Chondrocyte (in vitro differentiated cells): ENCODE measurements around the gene CCDC127. TPM values are rescaled to one million over a fixed set of nuclear protein-coding genes. Genes with fewer than 3 reads are reported as not detected.
"Not testable (repeated sequence)": the region's sequence is repeated elsewhere in the genome, so short reads cannot be mapped to it uniquely, and the experiment has no call there.

ENCODE experiments used
- DNase-seq: peaks from one replicate; pipeline ENCODE4 v3.0.0; 2021; ENCODE audit warnings: mixed read lengths, low spot score
- H3K27ac Mint-ChIP-seq: one replicate; pipeline ENCODE4 v1.8.0; 2021; ENCODE audit warnings: mild to moderate bottlenecking, moderate library complexity, mixed read lengths; ENCODE audit not compliant: unreplicated experiment
- H3K27me3 Mint-ChIP-seq: 2 replicates; pipeline ENCODE4 v1.8.0; 2021; ENCODE audit warnings: low read depth, mixed read lengths
- H3K36me3 Mint-ChIP-seq: 2 replicates; pipeline ENCODE4 v1.8.0; 2021; ENCODE audit warnings: low read depth, mixed read lengths
- H3K4me1 Mint-ChIP-seq: 2 replicates; pipeline ENCODE4 v1.8.0; 2021; ENCODE audit warnings: low read depth, mild to moderate bottlenecking, mixed read lengths
- H3K4me3 Mint-ChIP-seq: one replicate; pipeline ENCODE4 v1.8.0; 2021; ENCODE audit warnings: mild to moderate bottlenecking, moderate library complexity, mixed read lengths; ENCODE audit not compliant: unreplicated experiment
- H3K9me3 Mint-ChIP-seq: 2 replicates; pipeline ENCODE4 v1.8.0; 2021; ENCODE audit warnings: low read depth, mixed read lengths
- CTCF ChIP-seq: fragments of 200-600 bp; sonication (generic); IDR thresholded peaks from 2 replicates; pipeline ENCODE4 v1.5.0; 2021; ENCODE audit warnings: antibody characterized with exemption, mild to moderate bottlenecking, moderate library complexity
- total RNA-seq: library from RNA; stranded (reverse); gene quantifications from 3 replicates; pipeline ENCODE4 v1.2.1, GENCODE V29; 2021

The CCDC127 gene
- total RNA-seq, 1 donor from 2014 or later = 8.0 TPM

- Mint-ChIP-seq H3K27ac (no peak overlapping the region), H3K9me3 (no peaks in the 10 kb centered on the region), H3K4me1 (no peaks in the 10 kb centered on the region), H3K36me3 (peaks cover 32% of the 10 kb centered on the region), H3K4me3 (no peak overlapping the region), H3K27me3 (no peaks in the 10 kb centered on the region)
- no peak for DNase-seq
- no peak for TF ChIP-seq CTCF
These were observed 39.2 kb upstream of the CCDC127 start for GRCh38 chr5:257148-257547.

- not testable (repeated sequence) for DNase-seq, H3K27me3 Mint-ChIP-seq, H3K4me3 Mint-ChIP-seq, H3K9me3 Mint-ChIP-seq, H3K4me1 Mint-ChIP-seq
- Mint-ChIP-seq H3K36me3 (peaks cover 31% of the 10 kb centered on the region), H3K27ac (peak overlapping the region; percentile 22)
These were observed 38.4 kb upstream of the CCDC127 start for GRCh38 chr5:256347-256746.

GRCh38 chr5:255116-255515 lies 37.2 kb upstream of the CCDC127 start:
- not testable (repeated sequence) for H3K9me3 Mint-ChIP-seq, H3K4me1 Mint-ChIP-seq, H3K27me3 Mint-ChIP-seq, H3K4me3 Mint-ChIP-seq, DNase-seq, H3K27ac Mint-ChIP-seq
- peaks cover 31% of the 10 kb centered on the region for H3K36me3 Mint-ChIP-seq

GRCh38 chr5:254322-254721 lies 36.4 kb upstream of the CCDC127 start:
- not testable (repeated sequence) for H3K4me3 Mint-ChIP-seq, H3K4me1 Mint-ChIP-seq, H3K27me3 Mint-ChIP-seq, H3K9me3 Mint-ChIP-seq, DNase-seq
- Mint-ChIP-seq H3K27ac (peak overlapping the region; percentile 24), H3K36me3 (peaks cover 33% of the 10 kb centered on the region)

- TF ChIP-seq CTCF = no peak
- no peak overlapping the region for H3K27ac Mint-ChIP-seq
- no peaks in the 10 kb centered on the region for H3K9me3 Mint-ChIP-seq
- H3K4me1 Mint-ChIP-seq = no peaks in the 10 kb centered on the region
- H3K27me3 Mint-ChIP-seq = no peaks in the 10 kb centered on the region
- no peak for DNase-seq
- peaks cover 40% of the 10 kb centered on the region for H3K36me3 Mint-ChIP-seq
- no peak overlapping the region for H3K4me3 Mint-ChIP-seq
These were observed 34.6 kb upstream of the CCDC127 start for GRCh38 chr5:252546-252945.

GRCh38 chr5:251975-252374 lies 34.0 kb upstream of the CCDC127 start:
- not testable (repeated sequence) for H3K9me3 Mint-ChIP-seq, H3K4me1 Mint-ChIP-seq, H3K4me3 Mint-ChIP-seq, DNase-seq, H3K27ac Mint-ChIP-seq, H3K27me3 Mint-ChIP-seq
- peaks cover 36% of the 10 kb centered on the region for H3K36me3 Mint-ChIP-seq

GRCh38 chr5:251538-251937 lies 33.6 kb upstream of the CCDC127 start:
- DNase-seq, H3K9me3 Mint-ChIP-seq, H3K4me1 Mint-ChIP-seq, H3K4me3 Mint-ChIP-seq, H3K27ac Mint-ChIP-seq, H3K27me3 Mint-ChIP-seq: not testable (repeated sequence)
- H3K36me3 Mint-ChIP-seq = peaks cover 34% of the 10 kb centered on the region

GRCh38 chr5:251016-251415 lies 33.1 kb upstream of the CCDC127 start:
- H3K4me3 Mint-ChIP-seq, H3K27ac Mint-ChIP-seq, H3K27me3 Mint-ChIP-seq, H3K9me3 Mint-ChIP-seq, H3K4me1 Mint-ChIP-seq, DNase-seq: not testable (repeated sequence)
- H3K36me3 Mint-ChIP-seq = peaks cover 35% of the 10 kb centered on the region

GRCh38 chr5:250396-250795 lies 32.4 kb upstream of the CCDC127 start:
- DNase-seq, H3K4me3 Mint-ChIP-seq, H3K4me1 Mint-ChIP-seq, H3K27ac Mint-ChIP-seq, H3K27me3 Mint-ChIP-seq, H3K9me3 Mint-ChIP-seq: not testable (repeated sequence)
- H3K36me3 Mint-ChIP-seq = peaks cover 36% of the 10 kb centered on the region

GRCh38 chr5:245717-246116 lies 27.8 kb upstream of the CCDC127 start:
- not testable (repeated sequence) for H3K27ac Mint-ChIP-seq, H3K4me1 Mint-ChIP-seq, H3K27me3 Mint-ChIP-seq, H3K4me3 Mint-ChIP-seq, DNase-seq, H3K9me3 Mint-ChIP-seq
- peaks cover 52% of the 10 kb centered on the region for H3K36me3 Mint-ChIP-seq

GRCh38 chr5:243683-244367 lies 25.9 kb upstream of the CCDC127 start:
- not testable (repeated sequence) for H3K27ac Mint-ChIP-seq, DNase-seq, H3K4me1 Mint-ChIP-seq, H3K4me3 Mint-ChIP-seq, H3K9me3 Mint-ChIP-seq, H3K27me3 Mint-ChIP-seq
- H3K36me3 Mint-ChIP-seq = peaks cover 56% of the 10 kb centered on the region
